GM12878 (cell line): ENCODE results near the gene AIDA. TPM values are rescaled to one million over a fixed set of nuclear protein-coding genes. Genes with fewer than 3 reads are reported as not detected.

Source experiments
- BACH1 ChIP-seq: fragments of 450-650 bp; IDR thresholded peaks from 2 replicates; pipeline ENCODE4 v1.6.1; 2017; ENCODE audit warnings: mild to moderate bottlenecking, borderline replicate concordance
- BHLHE40 ChIP-seq, 2 experiments: fragments of 450-650 bp in 1 of 2; IDR thresholded peaks; 2 replicates each; pipeline ENCODE4 v1.6.1; 2011 to 2017; ENCODE audit warnings: low read depth in 2 of 2, borderline replicate concordance in 1 of 2, improper control_type of control experiment in 1 of 2, low read length in 1 of 2, mild to moderate bottlenecking in 1 of 2
- CBFB ChIP-seq: IDR thresholded peaks from 2 replicates; pipeline ENCODE4 v1.6.1; 2016; ENCODE audit warnings: antibody characterized with exemption, low read depth
- CEBPB ChIP-seq, 2 experiments: fragments of 150-350 bp in 1 of 2; IDR thresholded peaks; 2 replicates each; pipeline ENCODE4 v1.6.1; 2012 to 2014; ENCODE audit warnings: low read depth in 2 of 2, low read length in 2 of 2, borderline replicate concordance in 1 of 2, inconsistent platforms in 1 of 2
- CHD2 ChIP-seq: IDR thresholded peaks from 2 replicates; pipeline ENCODE4 v1.6.1; 2011; ENCODE audit warnings: low read depth, low read length, improper control_type of control experiment, borderline replicate concordance
- ETV6 ChIP-seq, 2 experiments: fragments of 450-650 bp in 1 of 2; IDR thresholded peaks in 1 of 2; conservative IDR thresholded peaks in 1 of 2; 2 replicates each; pipeline ENCODE4 v1.6.1; 2014; ENCODE audit warnings: antibody characterized with exemption in 1 of 2, borderline replicate concordance in 1 of 2, low read depth in 1 of 2, mild to moderate bottlenecking in 1 of 2, moderate library complexity in 1 of 2
- JUND ChIP-seq: IDR thresholded peaks from 2 replicates; pipeline ENCODE4 v1.6.1; 2012; ENCODE audit warnings: low read depth, mild to moderate bottlenecking, low read length, improper control_type of control experiment, moderate library complexity
- KAT2A ChIP-seq: conservative IDR thresholded peaks from 2 replicates; pipeline ENCODE4 v1.6.1; 2011; ENCODE audit warnings: low read depth, low read length; ENCODE audit not compliant: control insufficient read depth
- KLF5 ChIP-seq: fragments of 450-650 bp; IDR thresholded peaks from 2 replicates; pipeline ENCODE4 v1.6.1; 2014; ENCODE audit warnings: mild to moderate bottlenecking; ENCODE audit not compliant: partially characterized antibody
- MTA2 ChIP-seq: fragments of 450-650 bp; IDR thresholded peaks from 2 replicates; pipeline ENCODE4 v1.6.1; 2016; ENCODE audit warnings: low read depth, mild to moderate bottlenecking, moderate library complexity
- MXI1 ChIP-seq: fragments of 150-350 bp; IDR thresholded peaks from 2 replicates; pipeline ENCODE4 v1.6.1; 2011; ENCODE audit warnings: low read depth, mild to moderate bottlenecking, inconsistent platforms, low read length, improper control_type of control experiment
- MYC ChIP-seq: IDR thresholded peaks from 2 replicates; pipeline ENCODE4 v1.6.1; 2011; ENCODE audit warnings: mild to moderate bottlenecking, low read length, moderate library complexity, inconsistent platforms; ENCODE audit not compliant: insufficient read depth, insufficient replicate concordance, insufficient read length, severe bottlenecking
- NFIC ChIP-seq: IDR thresholded peaks from 2 replicates; pipeline ENCODE4 v1.6.1; 2012; ENCODE audit warnings: low read depth, mild to moderate bottlenecking, inconsistent platforms, low read length, moderate library complexity
- NFYB ChIP-seq: IDR thresholded peaks from 2 replicates; pipeline ENCODE4 v1.6.1; 2011; ENCODE audit warnings: low read depth, mild to moderate bottlenecking, low read length, improper control_type of control experiment, moderate library complexity; ENCODE audit not compliant: insufficient read depth
- PAX5 ChIP-seq: IDR thresholded peaks from 2 replicates; pipeline ENCODE4 v1.6.1; 2011; ENCODE audit warnings: low read depth, low read length, borderline replicate concordance
- SMC3 ChIP-seq: IDR thresholded peaks from 2 replicates; pipeline ENCODE4 v1.6.1; 2011; ENCODE audit warnings: low read length, improper control_type of control experiment, borderline replicate concordance
- ZNF622 ChIP-seq: fragments of 450-650 bp; IDR thresholded peaks from 2 replicates; pipeline ENCODE4 v1.6.1; 2017; ENCODE audit warnings: mild to moderate bottlenecking, inconsistent platforms
- polyA plus RNA-seq, 11 experiments: library from polyadenylated mRNA; depleted of rRNA in 4 of 11; unstranded in 6 of 11; stranded (reverse) in 5 of 11; fragments of >200 nt; fragmentation: Nextera tagmentation in 4 of 11; fragmentation: Illumina TruSeq in 1 of 11; extraction: Ambion mirVana in 4 of 11; extraction: Trizol in 1 of 11; gene quantifications; 1 replicate in 1 of 11; 2 replicates in 10 of 11; pipeline versions ENCODE4 v1.2.1 to v1.2.3, GENCODE V29; 2011 to 2016; ENCODE audit warnings: inconsistent platforms in 2 of 11, missing spikeins in 2 of 11, low read depth in 1 of 11
- total RNA-seq, 4 experiments: library from RNA; depleted of rRNA in 3 of 4; stranded (reverse); fragments of >200 nt in 3 of 4; fragmentation: Illumina TruSeq in 1 of 4; extraction: Trizol in 1 of 4; gene quantifications; 2 replicates each; pipeline versions ENCODE4 v1.2.1 to v1.2.3, GENCODE V29; 2013 to 2021
- TF ChIP-seq, protein P1 (sequence below): IDR thresholded peaks from 2 replicates; pipeline ENCODE4 v1.6.1; 2011; ENCODE audit warnings: low read depth, low read length, improper control_type of control experiment, borderline replicate concordance
- TF ChIP-seq, protein P2 (sequence below): fragments of 450-650 bp; IDR thresholded peaks from 2 replicates; pipeline ENCODE4 v1.6.1; 2017; ENCODE audit warnings: mild to moderate bottlenecking, moderate library complexity
- TF ChIP-seq, protein P3 (sequence below): fragments of 450-650 bp; IDR thresholded peaks from 2 replicates; pipeline ENCODE4 v1.6.1; 2018; ENCODE audit warnings: mild to moderate bottlenecking, low read depth, moderate library complexity; ENCODE audit not compliant: partially characterized antibody
- TF ChIP-seq, protein P4 (sequence below): IDR thresholded peaks from 2 replicates; pipeline ENCODE4 v1.6.1; 2012; ENCODE audit warnings: low read depth, low read length, improper control_type of control experiment

AIDA gene
- total and polyA plus RNA-seq, 10 of the 15 experiments (the other 5 are each of a cell fraction or from before 2014, with no cell fraction given), result 8.9 to 43.1 (median 19.2) TPM

DNA sequence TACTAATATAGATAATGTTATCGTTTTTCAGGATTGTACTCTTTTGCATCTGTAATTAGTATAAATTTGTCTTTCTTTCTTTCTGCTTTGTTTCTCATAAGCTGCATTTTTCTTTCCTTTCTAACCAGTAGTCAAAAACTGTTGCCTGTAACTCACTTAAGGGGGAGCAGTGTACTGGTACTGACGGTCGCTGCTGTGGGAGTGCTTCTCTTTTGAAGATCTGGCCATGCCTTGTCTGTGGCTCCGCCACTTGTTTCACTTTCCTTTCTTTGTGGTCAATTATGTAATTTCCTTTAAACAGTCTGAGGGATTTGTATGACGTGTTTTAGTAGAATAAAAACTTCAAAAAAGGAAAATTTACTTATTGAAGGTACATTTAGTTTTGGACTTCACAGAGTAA, 57.4 kb downstream of the AIDA start (continued):
- TF ChIP-seq MXI1 (peak; percentile 67; the same call in 1 of the 2 replicates), KLF5 (no peak), MTA2 (peak; percentile 75; the same call in 1 of the 2 replicates), JUND (no peak), BHLHE40 (IDR thresholded peaks at IDR 0.05; ENCODE audit: borderline replicate concordance in 1 of 2, low read depth in 2 of 2, low read length in 1 of 2) (peak; percentile 14 to 42; a peak in 2 of 4 replicates), SMC3 (peak; percentile 49; the same call in 1 of the 2 replicates), PAX5 (peak; percentile 64; the same call in 1 of the 2 replicates), NFIC (peak; percentile 95), MYC (no peak), NFYB (no peak), BACH1 (no peak), ZNF622 (no peak), CHD2 (no peak), KAT2A (no peak), CBFB (peak; percentile 94), CEBPB (IDR thresholded peaks at IDR 0.05; ENCODE audit: borderline replicate concordance in 1 of 2, low read depth in 2 of 2, low read length in 2 of 2) (peak in 1 of 2 experiments; percentile 83; a peak in 1 of 4 replicates), ETV6 (conservative IDR thresholded peaks at IDR 0.05 in 1 of 2, IDR thresholded peaks at IDR 0.05 in 1 of 2; ENCODE audit: borderline replicate concordance in 1 of 2, low read depth in 1 of 2) (peak in 1 of 2 experiments; percentile 94; a peak in 2 of 4 replicates)
- TF ChIP-seq, protein P1, sequence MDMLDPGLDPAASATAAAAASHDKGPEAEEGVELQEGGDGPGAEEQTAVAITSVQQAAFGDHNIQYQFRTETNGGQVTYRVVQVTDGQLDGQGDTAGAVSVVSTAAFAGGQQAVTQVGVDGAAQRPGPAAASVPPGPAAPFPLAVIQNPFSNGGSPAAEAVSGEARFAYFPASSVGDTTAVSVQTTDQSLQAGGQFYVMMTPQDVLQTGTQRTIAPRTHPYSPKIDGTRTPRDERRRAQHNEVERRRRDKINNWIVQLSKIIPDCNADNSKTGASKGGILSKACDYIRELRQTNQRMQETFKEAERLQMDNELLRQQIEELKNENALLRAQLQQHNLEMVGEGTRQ, result no peak
- TF ChIP-seq, protein P2, sequence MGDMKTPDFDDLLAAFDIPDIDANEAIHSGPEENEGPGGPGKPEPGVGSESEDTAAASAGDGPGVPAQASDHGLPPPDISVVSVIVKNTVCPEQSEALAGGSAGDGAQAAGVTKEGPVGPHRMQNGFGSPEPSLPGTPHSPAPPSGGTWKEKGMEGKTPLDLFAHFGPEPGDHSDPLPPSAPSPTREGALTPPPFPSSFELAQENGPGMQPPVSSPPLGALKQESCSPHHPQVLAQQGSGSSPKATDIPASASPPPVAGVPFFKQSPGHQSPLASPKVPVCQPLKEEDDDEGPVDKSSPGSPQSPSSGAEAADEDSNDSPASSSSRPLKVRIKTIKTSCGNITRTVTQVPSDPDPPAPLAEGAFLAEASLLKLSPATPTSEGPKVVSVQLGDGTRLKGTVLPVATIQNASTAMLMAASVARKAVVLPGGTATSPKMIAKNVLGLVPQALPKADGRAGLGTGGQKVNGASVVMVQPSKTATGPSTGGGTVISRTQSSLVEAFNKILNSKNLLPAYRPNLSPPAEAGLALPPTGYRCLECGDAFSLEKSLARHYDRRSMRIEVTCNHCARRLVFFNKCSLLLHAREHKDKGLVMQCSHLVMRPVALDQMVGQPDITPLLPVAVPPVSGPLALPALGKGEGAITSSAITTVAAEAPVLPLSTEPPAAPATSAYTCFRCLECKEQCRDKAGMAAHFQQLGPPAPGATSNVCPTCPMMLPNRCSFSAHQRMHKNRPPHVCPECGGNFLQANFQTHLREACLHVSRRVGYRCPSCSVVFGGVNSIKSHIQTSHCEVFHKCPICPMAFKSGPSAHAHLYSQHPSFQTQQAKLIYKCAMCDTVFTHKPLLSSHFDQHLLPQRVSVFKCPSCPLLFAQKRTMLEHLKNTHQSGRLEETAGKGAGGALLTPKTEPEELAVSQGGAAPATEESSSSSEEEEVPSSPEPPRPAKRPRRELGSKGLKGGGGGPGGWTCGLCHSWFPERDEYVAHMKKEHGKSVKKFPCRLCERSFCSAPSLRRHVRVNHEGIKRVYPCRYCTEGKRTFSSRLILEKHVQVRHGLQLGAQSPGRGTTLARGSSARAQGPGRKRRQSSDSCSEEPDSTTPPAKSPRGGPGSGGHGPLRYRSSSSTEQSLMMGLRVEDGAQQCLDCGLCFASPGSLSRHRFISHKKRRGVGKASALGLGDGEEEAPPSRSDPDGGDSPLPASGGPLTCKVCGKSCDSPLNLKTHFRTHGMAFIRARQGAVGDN, result no peak
- TF ChIP-seq, protein P3, sequence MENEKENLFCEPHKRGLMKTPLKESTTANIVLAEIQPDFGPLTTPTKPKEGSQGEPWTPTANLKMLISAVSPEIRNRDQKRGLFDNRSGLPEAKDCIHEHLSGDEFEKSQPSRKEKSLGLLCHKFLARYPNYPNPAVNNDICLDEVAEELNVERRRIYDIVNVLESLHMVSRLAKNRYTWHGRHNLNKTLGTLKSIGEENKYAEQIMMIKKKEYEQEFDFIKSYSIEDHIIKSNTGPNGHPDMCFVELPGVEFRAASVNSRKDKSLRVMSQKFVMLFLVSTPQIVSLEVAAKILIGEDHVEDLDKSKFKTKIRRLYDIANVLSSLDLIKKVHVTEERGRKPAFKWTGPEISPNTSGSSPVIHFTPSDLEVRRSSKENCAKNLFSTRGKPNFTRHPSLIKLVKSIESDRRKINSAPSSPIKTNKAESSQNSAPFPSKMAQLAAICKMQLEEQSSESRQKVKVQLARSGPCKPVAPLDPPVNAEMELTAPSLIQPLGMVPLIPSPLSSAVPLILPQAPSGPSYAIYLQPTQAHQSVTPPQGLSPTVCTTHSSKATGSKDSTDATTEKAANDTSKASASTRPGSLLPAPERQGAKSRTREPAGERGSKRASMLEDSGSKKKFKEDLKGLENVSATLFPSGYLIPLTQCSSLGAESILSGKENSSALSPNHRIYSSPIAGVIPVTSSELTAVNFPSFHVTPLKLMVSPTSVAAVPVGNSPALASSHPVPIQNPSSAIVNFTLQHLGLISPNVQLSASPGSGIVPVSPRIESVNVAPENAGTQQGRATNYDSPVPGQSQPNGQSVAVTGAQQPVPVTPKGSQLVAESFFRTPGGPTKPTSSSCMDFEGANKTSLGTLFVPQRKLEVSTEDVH, result no peak
- TF ChIP-seq, protein P4, sequence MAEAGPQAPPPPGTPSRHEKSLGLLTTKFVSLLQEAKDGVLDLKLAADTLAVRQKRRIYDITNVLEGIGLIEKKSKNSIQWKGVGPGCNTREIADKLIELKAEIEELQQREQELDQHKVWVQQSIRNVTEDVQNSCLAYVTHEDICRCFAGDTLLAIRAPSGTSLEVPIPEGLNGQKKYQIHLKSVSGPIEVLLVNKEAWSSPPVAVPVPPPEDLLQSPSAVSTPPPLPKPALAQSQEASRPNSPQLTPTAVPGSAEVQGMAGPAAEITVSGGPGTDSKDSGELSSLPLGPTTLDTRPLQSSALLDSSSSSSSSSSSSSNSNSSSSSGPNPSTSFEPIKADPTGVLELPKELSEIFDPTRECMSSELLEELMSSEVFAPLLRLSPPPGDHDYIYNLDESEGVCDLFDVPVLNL, result no peak
